IPS-18a (cell line): Measurements from ENCODE around the gene SLC9C1.

Experiments used
- H3K27ac ChIP-seq: one replicate; pipeline ENCODE4 v1.5.1; 2013; ENCODE audit warnings: low read length
- H3K27me3 ChIP-seq: one replicate; pipeline ENCODE4 v1.6.1; 2013; ENCODE audit warnings: mild to moderate bottlenecking, low read length; ENCODE audit not compliant: control insufficient read depth, insufficient read depth
- H3K36me3 ChIP-seq: one replicate; pipeline ENCODE4 v1.6.1; 2013; ENCODE audit warnings: low read depth, low read length; ENCODE audit not compliant: control insufficient read depth
- H3K4me1 ChIP-seq: one replicate; pipeline ENCODE4 v1.6.1; 2013; ENCODE audit warnings: low read depth, low read length; ENCODE audit not compliant: control insufficient read depth
- H3K4me3 ChIP-seq: one replicate; pipeline ENCODE4 v1.5.1; 2013; ENCODE audit warnings: low read length
- H3K9ac ChIP-seq: one replicate; pipeline ENCODE4 v1.6.1; 2013; ENCODE audit warnings: mild to moderate bottlenecking, low read length, moderate library complexity
- H3K9me3 ChIP-seq: one replicate; pipeline ENCODE4 v1.6.1; 2013; ENCODE audit warnings: low read depth, low read length; ENCODE audit not compliant: control insufficient read depth

Gene SLC9C1

GRCh38 chr3:112175037-112175436, 119.0 kb downstream of the SLC9C1 start:
- Histone ChIP-seq H3K4me1 (no peaks in the 10 kb centered on the region), H3K9me3 (no peaks in the 10 kb centered on the region), H3K4me3 (no peak overlapping the region), H3K9ac (no peak overlapping the region), H3K27me3 (no peaks in the 10 kb centered on the region), H3K36me3 (no peaks in the 10 kb centered on the region), H3K27ac (no peak overlapping the region)

- Histone ChIP-seq H3K9me3 (no peaks in the 10 kb centered on the region), H3K36me3 (no peaks in the 10 kb centered on the region), H3K9ac (no peak overlapping the region), H3K27me3 (no peaks in the 10 kb centered on the region), H3K27ac (no peak overlapping the region), H3K4me3 (no peak overlapping the region), H3K4me1 (peaks cover 4% of the 10 kb centered on the region)
These were observed 122.9 kb downstream of the SLC9C1 start for GRCh38 chr3:112171144-112171543.

- Histone ChIP-seq H3K4me3 (no peak overlapping the region), H3K27me3 (no peaks in the 10 kb centered on the region), H3K9me3 (no peaks in the 10 kb centered on the region), H3K9ac (no peak overlapping the region), H3K36me3 (no peaks in the 10 kb centered on the region), H3K27ac (no peak overlapping the region), H3K4me1 (peaks cover 4% of the 10 kb centered on the region)
These were observed 124.0 kb downstream of the SLC9C1 start for GRCh38 chr3:112170046-112170445.

- Histone ChIP-seq H3K9me3 (no peaks in the 10 kb centered on the region), H3K27me3 (no peaks in the 10 kb centered on the region), H3K4me1 (peaks cover 4% of the 10 kb centered on the region), H3K4me3 (no peak overlapping the region), H3K36me3 (no peaks in the 10 kb centered on the region), H3K27ac (no peak overlapping the region), H3K9ac (no peak overlapping the region)
These were observed 126.3 kb downstream of the SLC9C1 start for GRCh38 chr3:112167758-112168157.

GRCh38 chr3:112149136-112149535, 144.9 kb downstream of the SLC9C1 start:
- no peak overlapping the region for H3K9ac ChIP-seq

GRCh38 chr3:112143689-112144088, 150.3 kb downstream of the SLC9C1 start:
- Histone ChIP-seq H3K9ac (no peak overlapping the region), H3K27ac (no peak overlapping the region), H3K4me3 (no peak overlapping the region), H3K4me1 (no peaks in the 10 kb centered on the region), H3K9me3 (no peaks in the 10 kb centered on the region), H3K36me3 (no peaks in the 10 kb centered on the region), H3K27me3 (no peaks in the 10 kb centered on the region)

More at GRCh38 chr3:112149136-112149535, 144.9 kb downstream of the SLC9C1 start:
- Histone ChIP-seq H3K27ac (no peak overlapping the region), H3K36me3 (no peaks in the 10 kb centered on the region), H3K4me1 (no peaks in the 10 kb centered on the region), H3K9me3 (no peaks in the 10 kb centered on the region), H3K27me3 (no peaks in the 10 kb centered on the region), H3K4me3 (no peak overlapping the region)

GRCh38 chr3:112143251-112143650, 150.8 kb downstream of the SLC9C1 start:
- Histone ChIP-seq H3K9ac (no peak overlapping the region), H3K9me3 (no peaks in the 10 kb centered on the region), H3K36me3 (no peaks in the 10 kb centered on the region), H3K27ac (no peak overlapping the region), H3K4me3 (no peak overlapping the region), H3K27me3 (no peaks in the 10 kb centered on the region), H3K4me1 (peaks cover 4% of the 10 kb centered on the region)

GRCh38 chr3:112141293-112141692, 152.7 kb downstream of the SLC9C1 start:
- Histone ChIP-seq H3K27me3 (no peaks in the 10 kb centered on the region), H3K9ac (no peak overlapping the region), H3K4me1 (peaks cover 24% of the 10 kb centered on the region), H3K27ac (no peak overlapping the region), H3K9me3 (no peaks in the 10 kb centered on the region), H3K36me3 (no peaks in the 10 kb centered on the region), H3K4me3 (no peak overlapping the region)

- H3K9ac ChIP-seq: no peak overlapping the region
These were observed 153.4 kb downstream of the SLC9C1 start for GRCh38 chr3:112140584-112140983.

GRCh38 chr3:112138219-112138969, 155.6 kb downstream of the SLC9C1 start:
- H3K4me1 ChIP-seq: peaks cover 30% of the 10 kb centered on the region
- H3K36me3 ChIP-seq: no peaks in the 10 kb centered on the region
- no peaks in the 10 kb centered on the region for H3K27me3 ChIP-seq

More at GRCh38 chr3:112140584-112140983, 153.4 kb downstream of the SLC9C1 start:
- Histone ChIP-seq H3K4me1 (peaks cover 30% of the 10 kb centered on the region), H3K27ac (no peak overlapping the region), H3K9me3 (no peaks in the 10 kb centered on the region), H3K36me3 (no peaks in the 10 kb centered on the region), H3K27me3 (no peaks in the 10 kb centered on the region), H3K4me3 (no peak overlapping the region)

GRCh38 chr3:112137781-112138180, 156.2 kb downstream of the SLC9C1 start:
- H3K27ac ChIP-seq: no peak overlapping the region
- no peak overlapping the region for H3K9ac ChIP-seq
- no peaks in the 10 kb centered on the region for H3K9me3 ChIP-seq
- no peaks in the 10 kb centered on the region for H3K27me3 ChIP-seq
- H3K4me1 ChIP-seq: peaks cover 30% of the 10 kb centered on the region
- no peaks in the 10 kb centered on the region for H3K36me3 ChIP-seq
- no peak overlapping the region for H3K4me3 ChIP-seq

More at GRCh38 chr3:112138219-112138969, 155.6 kb downstream of the SLC9C1 start:
- no peaks in the 10 kb centered on the region for H3K9me3 ChIP-seq
- no peak overlapping the region for H3K27ac ChIP-seq
- H3K9ac ChIP-seq: no peak overlapping the region
- no peak overlapping the region for H3K4me3 ChIP-seq
